GF-D8 (cell line): Measurements from ENCODE around the gene MAPK11.

Source experiments
- DNase-seq: peaks from one replicate; lab custom pipeline; 2025; lab: John Stamatoyannopoulos, UW

Gene MAPK11

DNA sequence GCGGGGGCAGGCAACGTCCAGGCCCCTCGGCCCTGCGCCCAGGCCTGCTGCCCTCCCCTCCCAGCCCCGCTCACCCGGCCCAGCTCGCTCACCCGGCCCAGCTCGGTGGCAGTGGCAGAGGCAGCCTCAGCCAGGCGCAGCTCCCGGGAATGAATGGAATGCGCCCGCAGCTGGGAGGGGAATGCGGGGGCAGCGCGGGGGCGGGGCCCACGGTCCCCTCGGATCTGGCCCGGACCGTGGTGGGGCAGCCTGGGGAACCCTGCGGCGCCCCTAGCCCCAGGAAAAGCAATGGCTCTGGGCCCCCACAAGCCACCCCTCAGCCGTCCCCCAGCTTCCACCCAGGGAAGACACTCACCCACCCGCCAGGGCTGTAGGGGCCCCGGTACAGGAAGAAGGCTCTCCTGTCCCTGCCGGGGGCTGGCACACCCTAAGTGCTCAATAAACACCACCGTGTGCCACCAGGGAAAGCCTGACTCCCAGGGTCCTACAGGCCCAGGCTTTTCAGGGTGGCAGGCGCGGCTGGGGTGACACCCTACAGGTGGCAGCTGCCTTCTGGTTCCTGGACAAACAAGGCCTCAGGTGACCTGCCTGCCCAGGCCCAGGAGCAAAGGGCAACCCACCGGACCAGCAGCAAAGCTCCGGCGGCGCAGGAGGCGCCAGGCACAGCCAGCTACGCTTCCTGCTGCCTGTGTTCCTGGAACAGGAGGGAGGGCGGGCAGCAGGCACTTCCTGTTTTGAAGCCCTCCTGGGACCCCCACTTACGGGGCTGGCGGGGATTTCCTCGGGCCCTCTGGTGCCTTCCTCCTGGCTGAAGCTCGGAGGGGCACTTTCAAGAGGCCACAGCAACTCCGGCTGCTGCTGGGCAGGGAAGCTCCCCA lies 23.5 kb upstream of the MAPK11 start:
- DNase-seq = peak; percentile 46

DNA sequence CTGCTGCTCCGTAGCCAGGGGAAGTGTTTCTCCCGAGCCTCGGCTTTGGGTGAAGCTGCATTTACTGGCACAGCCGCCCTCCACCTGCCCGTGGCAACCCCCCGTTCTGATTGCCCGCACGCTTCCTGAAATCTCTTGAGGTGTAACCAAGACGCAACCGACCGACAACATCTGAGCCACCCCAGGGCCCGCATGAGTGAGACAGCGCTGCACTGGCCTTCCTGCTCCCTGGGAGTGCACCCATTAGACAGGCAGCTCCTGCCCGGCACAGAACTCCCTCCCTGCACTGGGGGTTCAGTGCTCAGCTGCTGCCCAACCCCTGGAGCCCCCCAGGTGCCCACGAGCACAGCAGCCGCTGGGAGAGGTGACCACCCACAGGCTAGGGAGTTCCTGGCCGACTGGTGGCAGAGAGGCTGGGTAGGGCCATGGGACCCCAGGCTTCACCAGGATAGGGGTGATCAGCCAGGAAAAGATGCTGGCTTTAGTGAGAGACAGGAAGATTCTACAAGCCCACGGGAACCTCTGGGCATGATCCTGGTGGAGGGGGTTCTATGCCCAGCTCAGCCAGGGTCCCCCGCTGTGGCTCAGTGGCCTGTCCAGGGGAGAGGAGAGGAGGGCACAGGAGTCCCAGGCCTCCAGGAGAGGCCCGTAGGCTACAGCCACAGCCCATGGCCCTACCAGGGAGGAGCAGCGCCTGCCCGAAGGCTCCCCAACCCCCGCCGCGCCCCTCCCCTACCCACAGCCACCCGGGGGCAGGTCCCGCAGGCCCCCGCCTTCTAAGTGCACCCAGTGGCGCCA lies 22.7 kb upstream of the MAPK11 start:
- peak; percentile 13 for DNase-seq

DNA sequence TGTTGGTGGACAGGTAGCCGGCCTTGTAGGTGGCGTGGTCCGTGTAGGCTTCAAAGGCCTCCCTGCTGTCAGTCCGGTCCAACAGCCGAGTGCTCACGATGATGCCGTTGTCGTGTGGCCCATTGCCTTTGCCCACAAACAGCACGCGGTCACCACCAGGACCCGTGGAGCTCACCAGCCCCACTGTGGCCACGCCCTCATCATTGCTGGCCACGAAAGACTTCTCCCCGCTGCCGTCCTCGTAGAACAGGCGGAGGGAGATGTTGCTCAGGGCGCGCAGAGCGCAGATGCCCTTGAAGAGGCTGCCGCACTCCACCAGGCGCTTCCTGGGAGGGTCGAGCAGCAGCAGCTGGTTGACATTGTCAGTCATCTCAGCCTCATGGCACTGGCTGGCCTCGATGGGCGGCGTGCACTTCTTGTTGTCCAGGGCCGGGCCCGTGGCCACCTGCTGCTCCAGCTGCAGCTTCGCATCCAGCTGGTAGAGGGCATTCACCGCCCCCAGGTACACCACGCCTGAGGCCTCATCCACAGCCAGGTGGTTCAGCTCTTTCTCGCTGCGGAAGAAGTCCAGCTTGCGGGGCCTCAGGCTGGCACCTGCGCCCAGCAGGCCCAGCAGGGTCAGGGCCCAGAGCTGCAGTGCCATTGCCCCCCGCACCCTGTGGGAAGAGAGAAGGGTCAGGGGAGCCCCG lies 19.9 kb upstream of the MAPK11 start:
- no peak for DNase-seq

DNA sequence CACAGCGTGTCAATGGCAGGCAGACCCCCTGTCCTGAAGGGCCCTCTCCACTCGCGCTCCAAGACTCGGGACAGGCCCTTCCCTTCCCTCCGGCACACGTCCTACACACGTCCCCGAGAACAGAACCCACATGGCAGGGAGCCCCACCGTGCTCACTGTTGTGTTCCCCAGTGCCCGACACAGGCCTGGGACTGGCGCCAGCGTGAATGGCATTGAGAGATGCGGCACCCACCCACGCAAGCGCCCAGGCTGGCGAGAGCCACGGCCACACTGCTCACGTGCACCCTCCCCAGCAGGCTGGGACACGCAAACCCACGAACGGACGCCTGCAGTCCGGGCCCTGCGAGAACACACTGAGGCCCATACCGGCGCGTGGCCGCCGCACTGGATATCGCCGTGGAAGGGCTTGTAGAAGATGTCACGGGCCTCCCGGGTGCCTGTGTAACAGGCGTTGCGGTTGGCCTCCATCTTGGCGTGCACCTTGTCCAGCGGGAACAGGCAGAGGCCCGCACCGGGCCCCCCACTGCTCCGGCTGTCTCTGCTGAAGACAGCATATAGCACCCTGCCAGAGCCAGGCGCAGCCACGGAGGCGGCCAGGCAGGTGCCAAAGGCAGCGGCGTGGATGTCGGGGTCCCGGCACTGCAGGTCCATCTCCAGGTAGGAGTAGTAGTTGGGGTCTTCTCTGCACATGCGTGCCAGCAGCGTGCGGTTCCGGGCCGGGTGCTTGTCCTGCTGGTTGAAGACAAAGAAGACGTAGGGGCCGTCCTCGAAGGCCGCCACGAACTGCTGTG lies 19.2 kb upstream of the MAPK11 start:
- no peak for DNase-seq

DNA sequence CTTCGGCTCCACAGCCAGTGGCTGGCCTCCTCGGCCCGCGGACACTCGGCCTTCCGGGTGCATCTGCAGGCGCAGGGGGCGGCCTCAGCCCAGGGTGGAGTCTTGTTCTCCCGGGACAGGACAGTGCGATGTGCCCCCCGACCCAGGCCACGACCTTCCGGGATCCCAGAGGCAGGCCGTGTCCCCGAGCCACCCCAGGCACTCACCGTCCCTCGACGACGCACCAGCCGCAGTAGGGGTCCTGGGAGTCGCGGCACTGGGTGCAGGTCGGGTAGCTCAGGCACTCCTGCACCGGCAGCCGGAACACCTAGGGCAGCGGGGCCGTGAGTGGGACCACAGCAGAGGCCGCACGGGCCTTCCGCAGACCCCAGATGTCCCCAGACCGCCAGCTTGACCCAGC lies 17.6 kb upstream of the MAPK11 start:
- DNase-seq = no peak

DNA sequence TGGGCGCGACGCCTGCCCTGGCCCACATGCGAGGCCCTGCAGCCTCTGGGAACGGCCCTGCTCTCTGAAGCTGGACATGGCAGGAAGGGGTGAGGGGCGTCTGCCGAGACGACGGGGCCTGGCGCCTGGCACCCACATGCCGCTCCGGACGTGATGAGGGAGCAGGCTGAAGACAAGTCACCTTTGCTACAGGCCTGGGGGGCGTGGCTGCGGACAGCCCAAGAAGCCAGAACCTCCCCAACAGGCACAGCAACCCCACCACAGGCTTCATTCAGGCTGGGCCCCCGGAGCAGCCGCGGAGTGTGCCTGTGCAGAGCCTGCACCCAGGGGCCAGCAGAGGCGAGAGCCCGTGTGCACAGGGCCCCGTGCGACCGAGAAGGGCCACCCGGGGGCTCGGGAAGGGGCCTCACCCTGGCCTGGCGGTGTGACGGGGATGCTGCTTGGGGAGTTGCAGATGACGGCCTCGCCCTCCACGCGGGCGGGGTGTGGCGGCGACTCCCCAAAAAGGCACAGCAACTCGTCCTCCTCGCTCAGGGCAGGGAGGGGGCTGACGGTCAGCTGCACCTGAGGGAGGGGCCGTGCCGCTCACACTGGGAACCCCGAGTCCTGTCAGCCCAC lies 16.6 kb upstream of the MAPK11 start:
- no peak for DNase-seq

DNA sequence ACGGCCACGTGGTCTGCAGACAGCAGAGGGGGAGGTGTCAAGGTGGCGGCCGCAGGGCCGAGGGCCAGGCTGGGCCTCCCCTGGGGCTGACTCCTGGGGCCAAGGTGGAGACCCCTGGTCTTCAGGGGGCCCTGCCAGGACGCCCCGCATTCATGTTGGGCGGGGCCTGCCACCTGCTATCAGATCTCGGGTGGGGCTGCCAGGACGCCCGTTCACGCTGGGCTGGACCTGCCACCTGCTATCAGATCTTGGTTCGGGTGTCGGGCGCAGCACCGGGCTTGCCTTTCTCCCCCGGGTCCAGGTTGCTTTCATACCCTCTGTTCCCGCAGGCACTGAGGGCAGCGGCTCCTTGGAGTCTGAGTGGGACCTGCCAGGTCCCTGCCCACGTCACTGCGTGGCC lies 16.1 kb upstream of the MAPK11 start:
- no peak for DNase-seq

DNA sequence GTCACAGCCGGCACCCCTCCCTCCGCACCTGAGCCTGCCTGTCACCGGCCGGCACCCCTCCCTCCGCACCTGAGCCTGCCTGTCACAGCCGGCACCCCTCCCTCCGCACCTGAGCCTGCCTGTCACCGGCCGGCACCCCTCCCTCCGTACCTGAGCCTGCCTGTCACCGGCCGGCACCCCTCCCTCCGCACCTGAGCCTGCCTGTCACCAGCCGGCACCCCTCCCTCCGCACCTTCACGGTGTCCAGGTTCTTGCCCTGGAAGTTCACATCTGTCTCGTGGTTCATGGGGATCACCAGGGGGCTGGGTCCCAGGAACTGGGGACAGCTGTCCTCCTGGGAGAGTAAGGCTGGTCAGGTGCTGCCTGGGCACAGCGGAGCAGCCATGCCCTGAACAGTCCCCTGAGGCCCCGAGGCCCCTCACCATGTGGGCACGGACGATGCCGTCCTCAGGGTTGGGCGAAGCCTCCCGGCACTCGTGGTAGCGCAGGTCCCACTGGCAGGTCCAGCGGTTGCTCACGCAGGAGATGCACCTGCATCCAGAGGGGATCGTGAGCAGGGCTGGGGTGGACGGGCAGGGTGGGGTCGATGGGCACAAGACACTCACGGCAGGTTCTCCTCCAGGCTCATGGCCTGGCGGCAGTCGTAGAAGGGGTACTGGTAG lies 15.5 kb upstream of the MAPK11 start:
- no peak for DNase-seq

DNA sequence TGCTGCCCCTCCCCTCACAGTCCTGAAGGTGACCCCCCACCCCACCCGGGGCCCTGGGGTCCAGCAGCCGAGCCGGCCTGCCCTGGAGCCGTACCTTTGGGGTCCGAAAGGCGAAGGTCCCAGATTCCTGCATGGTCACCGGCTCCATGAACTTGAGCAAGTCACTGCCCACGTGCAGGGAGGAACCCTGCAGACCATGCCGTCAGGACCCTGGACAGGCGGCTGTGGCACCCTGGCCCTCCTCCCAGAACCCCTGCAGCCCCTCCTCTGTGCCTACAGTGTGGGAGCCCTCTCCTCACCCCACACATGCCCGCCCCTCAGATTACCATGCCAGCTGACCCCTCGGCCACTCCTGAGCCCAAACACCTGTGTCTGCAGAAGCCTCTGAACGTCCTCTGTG lies 14.3 kb upstream of the MAPK11 start:
- no peak for DNase-seq

DNA sequence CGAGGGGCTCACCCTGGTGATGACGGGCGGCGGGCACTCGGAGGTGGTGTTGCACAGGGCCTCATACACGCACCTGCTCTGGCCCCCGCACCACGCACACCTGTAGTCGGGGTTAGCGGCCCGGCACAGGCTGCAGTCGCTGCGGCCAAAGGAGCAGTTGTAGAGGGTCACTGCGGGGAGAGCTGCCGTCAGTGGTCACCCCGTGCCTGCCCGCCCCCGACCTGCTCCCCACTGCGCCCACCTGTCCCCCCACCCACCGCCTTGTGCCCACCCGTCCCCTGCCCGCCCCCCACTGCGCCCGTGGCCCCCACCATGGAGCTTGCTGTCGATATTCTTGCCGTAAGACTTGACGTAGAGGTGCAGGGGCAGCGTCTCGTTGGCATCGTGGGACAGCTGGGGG lies 13.6 kb upstream of the MAPK11 start:
- DNase-seq = no peak

DNA sequence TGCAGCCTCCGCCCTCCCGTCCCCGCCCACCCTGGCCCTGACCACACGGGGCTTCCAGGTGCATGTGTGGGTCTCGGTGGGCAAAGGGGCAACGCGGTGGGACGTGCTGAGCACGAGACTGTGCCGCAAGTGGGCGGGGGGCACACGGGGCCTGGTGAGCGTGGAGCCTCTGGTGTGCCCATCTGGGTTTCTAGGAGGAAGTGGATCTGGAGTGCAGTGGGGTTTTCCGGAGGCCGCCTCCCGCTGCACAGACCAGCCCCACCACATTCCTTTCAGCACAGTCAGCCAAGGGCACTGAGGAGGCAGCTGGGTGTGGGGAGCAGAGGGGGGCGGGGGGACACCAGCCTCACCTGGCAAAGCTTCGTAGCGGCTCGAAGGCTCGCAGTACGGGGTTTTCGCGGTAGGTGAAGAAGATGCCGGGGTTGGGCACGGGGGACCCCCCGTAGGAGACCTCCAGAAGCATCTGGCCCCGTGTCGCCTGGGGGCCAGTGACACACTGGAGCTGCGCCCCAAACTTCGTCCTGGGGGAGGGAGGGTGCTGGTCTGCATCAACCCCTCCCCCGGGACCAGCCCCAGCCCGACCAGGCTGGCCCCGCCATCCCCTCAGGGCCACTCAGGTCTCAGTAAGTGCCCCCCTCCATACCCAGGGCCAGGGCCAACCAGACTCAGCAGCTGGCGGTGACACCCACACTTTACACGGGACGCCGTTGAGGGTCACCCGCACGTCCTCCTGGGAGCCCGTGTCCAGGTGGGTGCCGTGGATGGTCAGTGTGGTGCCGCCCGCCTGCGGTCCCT lies 12.4 kb upstream of the MAPK11 start:
- DNase-seq = no peak

DNA sequence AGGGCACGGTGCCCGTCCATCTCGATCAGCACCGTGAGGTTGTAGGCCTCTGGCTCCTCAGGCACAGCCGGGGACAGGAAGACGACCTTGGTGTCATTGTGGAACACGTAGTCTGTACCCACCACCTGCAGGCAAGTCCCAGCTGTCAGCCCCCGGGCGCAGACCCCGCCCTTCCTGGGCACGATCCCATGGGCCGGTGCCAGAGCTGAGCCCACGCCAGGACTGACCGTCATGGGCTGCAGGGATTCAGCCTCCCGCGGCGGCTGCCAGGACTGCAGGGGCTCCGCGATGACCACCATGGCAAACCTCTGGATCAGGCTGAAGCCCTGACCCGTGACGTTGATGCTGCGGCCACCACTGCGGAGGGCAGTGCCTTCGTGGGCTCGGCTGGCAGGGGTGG lies 11.8 kb upstream of the MAPK11 start:
- DNase-seq = no peak

DNA sequence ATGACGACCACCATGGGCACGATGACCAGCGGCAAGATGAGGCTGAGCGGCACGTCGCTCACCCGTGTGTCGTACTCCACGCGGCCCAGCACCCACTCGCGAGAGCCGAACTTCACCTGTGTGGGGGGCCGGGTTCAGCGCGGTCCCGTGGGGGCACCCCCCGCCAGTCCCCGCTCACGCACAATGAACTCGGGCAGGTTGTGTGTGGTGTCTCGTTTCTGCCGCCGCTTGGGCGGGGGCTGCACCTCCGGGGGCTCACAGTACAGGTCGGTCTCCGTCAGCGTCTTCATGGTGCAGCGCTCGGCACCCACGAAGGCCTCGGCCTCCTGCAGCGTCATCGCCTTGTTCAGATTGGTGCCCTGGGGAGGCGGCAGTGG lies 11.2 kb upstream of the MAPK11 start:
- no peak for DNase-seq

DNA sequence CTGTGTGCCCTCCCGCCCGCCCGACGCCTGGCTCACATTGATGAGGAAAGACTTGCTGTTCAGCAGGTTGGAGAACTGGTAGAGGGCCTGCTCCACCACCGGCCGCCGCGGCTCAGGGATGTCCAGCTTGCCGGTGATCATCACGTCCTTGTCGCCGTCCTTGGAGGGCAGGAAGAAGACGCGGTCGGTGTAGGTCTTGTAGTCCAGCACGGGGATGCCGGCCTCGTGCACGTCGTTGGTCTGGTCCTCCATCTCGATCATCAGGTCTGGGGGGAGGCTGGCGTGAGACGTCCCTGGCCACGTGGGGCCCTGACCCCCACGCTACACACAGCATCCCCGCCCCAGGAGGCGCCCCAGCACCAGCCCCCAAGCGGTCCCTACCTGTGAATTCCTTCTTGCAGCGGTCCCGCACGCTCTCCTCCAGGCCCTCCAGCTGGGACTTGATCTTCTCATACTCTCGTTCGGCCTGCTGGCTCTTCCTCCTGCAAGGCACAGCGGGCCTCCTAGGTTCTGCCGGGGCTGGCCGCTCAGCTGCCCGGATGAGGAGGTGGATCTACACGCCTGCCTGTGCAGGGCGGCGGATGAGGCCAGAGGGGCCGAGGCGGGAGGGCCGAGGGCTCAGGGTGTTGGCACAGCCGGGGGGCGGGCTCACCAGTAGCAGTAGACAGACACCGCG lies 10.7 kb upstream of the MAPK11 start:
- no peak for DNase-seq

DNA sequence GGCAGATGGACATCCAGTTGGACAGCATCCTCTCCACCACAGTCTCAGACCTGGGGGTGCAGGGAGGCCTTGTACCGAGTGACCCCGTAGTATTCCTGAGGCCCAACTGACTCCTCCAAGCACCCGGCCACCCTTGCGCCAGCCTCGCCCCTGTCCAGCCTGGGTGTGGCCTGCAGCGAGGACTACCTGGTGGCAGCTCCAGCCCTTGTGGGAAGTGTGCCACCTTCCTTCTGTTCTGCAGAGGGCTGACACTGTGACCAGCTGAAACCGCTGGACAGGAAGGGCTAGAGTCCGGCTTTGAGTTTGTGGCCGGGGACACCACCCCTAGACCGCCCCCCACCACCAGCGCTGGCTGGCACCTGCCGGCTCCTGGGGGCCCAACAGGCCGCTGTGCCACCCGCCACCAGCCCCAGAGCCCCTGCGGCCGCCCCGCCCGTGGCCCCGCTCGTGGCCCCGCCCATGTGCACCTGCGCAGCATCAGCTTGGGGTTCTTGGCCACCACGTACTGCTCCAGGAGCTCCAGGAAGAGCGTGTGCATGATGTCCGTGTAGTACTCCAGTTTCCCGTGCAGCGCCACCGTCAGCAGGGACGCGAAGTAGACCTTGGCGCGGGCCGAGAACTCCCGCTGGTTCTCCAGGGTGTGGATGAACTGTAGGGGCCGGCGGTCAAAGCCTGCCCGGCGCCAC lies 10.0 kb upstream of the MAPK11 start:
- DNase-seq = no peak

DNA sequence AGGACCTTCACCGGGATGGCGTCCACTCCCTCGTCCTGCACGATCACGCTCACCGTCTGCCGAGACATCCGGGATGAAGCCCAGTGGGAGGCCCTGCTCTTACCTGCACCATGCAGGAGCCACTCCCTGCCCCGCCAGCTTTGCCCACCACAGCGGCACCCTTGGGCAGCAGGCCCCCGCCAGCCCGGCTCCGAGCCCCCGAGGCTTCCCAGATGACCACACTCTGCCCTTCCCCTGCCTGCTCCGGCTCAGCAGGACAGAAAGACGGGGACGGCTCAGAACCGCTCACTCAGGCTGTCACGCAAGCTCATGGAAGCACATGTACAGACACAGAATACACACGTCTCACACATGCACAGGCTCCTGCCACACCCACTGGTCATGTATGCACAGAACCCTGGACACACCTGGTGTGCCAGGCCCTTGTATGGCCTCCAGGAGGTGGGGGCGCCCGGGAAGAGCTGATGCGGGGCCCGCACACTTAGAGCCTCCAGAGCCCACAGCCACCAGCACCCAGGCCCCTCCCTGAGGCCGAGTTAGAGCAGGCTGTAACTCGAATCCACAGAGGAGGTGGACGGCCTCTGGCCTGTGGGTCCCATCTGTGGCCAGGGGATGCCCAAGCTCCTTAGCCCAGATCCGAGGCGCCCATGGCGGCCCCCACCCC lies 8.9 kb upstream of the MAPK11 start:
- no peak for DNase-seq

DNA sequence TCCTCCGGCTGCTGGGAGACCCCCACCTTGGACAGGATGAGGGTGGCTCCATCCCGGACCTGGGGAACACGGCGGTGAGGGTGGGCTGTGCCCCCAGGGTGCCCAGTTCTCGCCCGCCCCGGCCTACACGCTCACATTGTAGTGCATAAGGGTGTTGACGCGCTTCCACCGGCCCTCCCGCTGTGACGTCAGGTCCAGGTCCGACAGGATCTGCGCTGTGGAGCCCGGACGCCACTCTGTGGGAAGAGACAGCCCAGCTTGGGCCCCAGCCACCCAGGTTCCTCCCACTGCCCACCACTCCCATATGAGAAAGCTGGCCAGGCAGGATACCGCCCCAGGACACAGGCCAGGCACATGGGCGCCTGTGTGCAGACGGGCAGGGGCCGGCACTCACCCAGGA lies 8.3 kb upstream of the MAPK11 start:
- DNase-seq = no peak

DNA sequence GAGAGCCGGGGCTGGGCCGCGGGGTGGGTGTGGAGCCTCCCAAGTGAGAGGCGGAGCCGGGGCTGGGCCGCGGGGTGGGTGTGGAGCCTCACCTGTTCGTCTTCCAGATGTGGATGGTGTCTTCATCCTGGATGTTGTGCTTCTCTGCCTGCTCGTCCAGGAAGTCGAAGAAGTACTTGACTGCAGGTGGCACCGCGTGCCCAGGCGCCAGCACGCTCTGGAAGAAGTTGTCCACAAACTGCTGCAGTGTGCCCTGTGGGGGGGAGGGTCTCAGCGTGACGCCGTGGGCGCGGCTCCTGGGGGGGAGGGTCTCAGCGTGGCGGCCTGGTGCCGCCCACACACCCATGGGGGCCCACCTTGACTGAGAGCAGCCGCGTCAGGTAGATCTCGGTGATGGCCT lies 7.6 kb upstream of the MAPK11 start:
- DNase-seq = no peak
